NK-92 treated with Interleukin-12 subunit alpha and Interleukin-12 subunit beta, amount 100 ng/mL, for 24 hours (cell line): ENCODE data around the gene MYOCD.
"Not testable (repeated sequence)": the region's sequence is repeated elsewhere in the genome, so short reads cannot be mapped to it uniquely, and the experiment has no call there.

Experiments
- DNase-seq: peaks from one replicate; lab custom pipeline; 2025; lab: John Stamatoyannopoulos, UW

MYOCD gene, protein sequence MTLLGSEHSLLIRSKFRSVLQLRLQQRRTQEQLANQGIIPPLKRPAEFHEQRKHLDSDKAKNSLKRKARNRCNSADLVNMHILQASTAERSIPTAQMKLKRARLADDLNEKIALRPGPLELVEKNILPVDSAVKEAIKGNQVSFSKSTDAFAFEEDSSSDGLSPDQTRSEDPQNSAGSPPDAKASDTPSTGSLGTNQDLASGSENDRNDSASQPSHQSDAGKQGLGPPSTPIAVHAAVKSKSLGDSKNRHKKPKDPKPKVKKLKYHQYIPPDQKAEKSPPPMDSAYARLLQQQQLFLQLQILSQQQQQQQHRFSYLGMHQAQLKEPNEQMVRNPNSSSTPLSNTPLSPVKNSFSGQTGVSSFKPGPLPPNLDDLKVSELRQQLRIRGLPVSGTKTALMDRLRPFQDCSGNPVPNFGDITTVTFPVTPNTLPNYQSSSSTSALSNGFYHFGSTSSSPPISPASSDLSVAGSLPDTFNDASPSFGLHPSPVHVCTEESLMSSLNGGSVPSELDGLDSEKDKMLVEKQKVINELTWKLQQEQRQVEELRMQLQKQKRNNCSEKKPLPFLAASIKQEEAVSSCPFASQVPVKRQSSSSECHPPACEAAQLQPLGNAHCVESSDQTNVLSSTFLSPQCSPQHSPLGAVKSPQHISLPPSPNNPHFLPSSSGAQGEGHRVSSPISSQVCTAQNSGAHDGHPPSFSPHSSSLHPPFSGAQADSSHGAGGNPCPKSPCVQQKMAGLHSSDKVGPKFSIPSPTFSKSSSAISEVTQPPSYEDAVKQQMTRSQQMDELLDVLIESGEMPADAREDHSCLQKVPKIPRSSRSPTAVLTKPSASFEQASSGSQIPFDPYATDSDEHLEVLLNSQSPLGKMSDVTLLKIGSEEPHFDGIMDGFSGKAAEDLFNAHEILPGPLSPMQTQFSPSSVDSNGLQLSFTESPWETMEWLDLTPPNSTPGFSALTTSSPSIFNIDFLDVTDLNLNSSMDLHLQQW

DNA sequence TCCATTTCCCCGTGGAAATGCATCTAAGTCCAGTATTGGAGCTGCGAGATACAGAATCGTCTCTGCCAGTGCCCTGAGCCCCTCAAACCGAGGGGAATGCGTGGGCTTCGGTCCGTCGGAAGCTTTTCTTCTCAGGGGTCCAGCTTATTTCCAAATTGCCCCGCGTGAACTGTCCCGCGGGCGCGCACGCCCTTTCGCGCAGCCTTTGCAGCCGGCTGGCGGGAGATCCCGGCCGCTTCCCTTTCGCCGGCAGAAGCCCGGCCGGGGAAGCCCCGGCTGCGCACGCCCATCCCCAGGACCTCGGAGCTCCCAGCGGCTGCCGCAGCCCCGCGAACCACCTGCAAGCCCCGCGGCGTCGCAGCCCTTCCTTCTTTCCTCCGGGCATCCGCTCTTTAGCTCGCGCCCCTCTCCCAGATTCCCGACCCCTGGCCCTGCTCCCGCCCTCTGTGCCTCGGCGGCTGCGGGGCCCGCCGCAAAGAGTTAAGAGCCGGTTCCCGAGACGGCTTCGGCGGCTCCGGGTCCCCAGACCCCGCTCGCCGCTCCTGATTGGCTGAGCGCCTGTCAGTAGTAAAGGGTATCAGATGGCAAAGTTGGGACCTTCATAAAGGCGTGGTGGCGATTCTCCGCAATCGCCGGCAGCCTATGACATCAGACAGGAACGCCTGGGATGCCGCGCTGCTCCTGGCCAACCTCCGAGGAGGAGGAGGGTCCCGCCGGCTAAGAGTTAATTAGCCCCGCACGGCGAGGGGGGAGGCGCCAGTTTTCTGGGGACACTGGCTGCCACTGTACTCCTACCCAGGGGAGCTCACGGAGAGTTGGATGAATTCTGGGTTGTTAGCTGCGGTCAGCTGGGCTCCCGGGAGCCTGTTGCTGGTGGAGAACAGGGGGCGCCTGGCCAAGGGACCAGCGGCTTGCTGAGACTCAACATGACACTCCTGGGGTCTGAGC, at the start of gene MYOCD:
Gene MYOCD (plus strand): TSS at position 628 of the 948 bp plus-strand sequence. CDS start 299 bp downstream, at position 927.
- no peak for DNase-seq

DNA sequence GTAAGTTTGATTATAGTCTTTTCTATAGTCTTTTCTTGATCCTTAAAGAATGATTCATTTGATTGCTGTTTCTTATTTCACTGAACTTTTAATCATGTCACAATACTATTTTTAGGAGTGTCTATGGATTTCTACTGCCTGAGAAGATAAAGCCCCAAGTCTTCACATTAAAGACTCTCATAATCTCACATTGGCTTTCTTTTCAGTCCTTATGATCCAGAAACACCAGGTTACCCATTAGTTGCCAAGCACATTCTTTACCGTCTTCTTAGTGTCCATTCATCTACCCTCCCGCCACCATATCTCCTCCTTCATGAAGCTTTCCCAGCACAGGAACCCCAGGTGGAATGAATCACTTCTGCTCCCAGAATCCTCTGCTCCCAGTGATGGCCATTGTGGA, 49.5 kb upstream of the MYOCD start:
- DNase-seq = no peak

DNA sequence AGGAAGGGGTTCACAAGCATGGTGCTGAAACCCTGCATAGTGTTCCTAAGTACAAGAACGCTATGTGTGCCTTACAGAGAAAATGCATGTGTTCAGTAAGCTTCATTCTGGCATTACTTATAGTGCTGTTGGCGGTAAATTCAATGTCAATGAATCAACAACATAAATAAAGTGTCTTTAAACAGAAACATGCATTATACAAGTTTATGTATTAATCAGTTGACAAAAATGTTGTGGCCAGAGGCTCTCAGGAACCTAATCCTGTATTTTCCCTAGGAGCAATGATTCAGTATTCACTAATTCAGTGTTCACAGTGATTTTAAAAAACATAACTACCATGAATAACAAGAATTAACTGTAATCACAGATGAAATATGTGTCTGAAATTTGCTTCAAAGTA, 47.1 kb upstream of the MYOCD start:
- no peak for DNase-seq

DNA sequence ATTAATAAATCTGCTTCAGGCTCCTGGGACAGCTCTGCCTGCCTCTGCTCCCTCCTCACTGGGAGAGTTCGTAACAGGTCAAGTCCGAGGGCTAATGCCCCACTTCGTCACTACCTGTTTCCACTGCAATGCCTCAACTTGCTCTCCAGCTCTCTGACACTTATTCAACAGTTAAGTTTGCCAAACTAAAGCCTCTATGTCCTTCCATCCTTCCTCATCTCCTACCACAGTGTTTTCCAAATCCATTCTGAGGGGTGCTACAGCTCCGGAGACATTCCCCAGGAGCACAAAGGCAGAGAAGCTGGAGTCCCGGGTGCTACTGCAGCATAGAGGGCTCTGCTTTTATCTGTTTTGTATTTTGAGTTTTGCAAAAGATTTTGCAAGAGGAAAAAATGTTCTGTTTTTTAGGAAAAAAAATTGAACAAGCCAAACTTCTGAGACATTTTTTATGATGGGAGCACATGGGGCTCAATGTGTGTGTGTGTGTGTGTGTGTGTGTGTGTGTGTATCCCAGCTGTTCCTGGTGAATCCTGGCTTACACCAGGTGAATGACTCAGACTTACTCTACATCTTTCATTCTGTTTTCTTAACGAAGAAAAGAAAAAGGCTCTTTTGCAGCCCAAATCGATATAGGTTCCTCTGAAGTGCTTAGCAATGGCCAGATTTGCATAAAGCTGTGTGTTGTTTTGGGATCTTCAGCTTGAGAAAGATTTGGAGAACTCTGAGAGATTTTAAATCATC, 46.1 kb upstream of the MYOCD start:
- DNase-seq = no peak

DNA sequence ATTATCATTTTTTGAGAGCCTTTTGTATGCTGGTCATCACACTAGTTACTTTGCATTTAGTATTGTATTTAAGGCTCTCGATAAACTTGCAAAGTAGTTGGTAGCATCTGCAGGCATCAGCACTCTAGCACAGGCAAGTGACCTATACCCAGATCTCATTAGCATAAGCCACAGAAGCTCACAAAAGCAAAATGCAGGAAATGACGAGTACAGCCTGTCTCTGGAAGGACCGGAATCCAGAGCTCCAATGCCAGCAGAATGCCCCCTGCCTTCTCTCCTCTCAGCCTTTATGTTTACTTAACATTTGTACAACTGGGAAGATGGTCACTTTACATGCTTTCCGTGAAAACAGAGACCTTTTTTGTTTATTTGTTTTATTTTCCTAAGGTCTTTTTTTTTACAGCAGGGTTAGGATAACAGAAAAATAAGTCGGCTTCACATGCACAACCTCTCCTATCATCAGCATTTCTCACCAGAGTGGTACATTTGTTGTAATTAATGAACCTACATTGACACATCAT, 45.4 kb upstream of the MYOCD start:
- no peak for DNase-seq

DNA sequence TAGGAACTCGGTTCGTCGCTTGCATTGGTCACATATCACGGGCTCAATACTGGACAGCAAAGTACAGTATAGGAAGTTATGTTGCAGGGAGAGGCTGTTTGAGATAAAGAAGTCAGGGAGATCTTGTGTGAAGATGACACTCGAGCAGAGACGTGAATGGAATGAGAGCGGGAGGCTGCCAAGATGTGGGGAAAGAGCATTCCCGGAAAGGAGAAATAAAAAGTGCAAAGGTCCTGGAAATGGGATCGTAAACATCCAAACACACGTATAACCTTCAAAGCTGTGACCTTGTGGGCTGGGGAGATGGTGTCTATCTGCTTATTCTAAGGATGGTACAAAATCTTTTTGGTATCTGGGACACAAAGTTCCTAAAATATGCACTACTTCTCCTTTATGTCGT, 43.0 kb upstream of the MYOCD start:
- DNase-seq = no peak

DNA sequence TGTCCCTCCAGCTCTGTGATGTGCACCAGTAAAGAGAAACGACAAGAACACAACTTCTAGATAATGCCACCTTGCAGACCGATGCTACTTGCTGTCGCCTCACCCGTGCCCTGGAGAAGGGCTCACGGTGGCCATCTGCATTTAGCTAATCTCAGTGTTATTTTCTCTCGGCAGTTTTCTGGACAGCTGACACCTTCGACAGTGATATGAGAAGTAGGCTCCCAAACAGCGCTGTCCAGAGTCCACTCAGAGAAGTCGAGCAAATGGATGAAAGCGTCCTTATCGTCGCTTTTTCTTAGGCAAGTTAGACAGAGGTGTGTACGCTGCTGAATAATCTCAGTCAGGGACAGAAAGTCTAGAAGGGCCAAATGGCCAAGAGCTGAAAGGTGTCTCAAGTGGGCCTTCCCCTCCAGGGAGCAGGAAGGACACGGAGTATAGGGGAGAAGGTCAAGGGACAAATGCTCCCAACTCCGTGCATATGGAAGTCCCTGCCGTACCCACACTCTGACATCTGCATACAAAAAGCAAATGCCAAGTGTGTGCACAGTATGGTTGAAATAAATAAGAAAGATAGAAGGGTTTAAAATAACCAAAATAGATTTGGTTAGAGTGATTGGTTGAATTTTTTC, 42.4 kb upstream of the MYOCD start:
- DNase-seq = no peak

DNA sequence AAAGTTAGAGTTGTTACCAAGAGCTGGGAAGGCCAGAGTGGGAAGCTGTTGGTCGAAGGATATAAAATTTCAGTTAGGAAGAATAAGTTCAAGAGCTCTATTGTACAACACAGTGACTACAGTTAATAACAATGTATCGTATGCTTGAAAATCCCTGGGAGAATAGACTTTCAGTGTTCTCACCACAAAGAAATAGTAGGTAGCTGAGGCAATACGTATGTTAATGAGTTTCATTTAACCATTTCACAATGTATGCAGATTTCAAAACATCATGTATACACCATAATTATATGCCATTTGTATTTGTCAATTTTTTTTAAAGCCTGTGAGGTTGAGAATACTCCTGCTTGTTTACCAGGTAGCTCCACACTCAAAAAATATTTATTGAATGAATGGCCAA, 41.5 kb upstream of the MYOCD start:
- no peak for DNase-seq

DNA sequence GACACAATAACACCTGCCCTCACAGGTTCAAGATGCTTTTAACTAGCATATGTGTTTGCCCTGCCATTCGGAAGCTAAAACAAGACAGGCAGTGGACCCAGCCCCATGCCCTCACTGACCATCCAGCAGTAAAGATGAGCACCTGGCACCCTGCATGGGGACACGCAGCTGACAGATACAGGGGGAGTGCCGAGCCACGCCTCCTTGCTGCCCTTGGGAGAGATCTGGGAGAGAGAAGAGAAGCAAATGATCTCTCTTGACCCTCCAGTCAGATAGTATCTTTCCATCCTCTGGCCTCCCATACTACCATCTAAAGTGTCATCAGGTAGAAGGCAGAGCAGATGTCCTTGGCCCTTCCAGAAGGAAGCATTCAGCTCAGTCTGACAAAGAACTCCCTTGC, 40.6 kb upstream of the MYOCD start:
- DNase-seq = no peak

DNA sequence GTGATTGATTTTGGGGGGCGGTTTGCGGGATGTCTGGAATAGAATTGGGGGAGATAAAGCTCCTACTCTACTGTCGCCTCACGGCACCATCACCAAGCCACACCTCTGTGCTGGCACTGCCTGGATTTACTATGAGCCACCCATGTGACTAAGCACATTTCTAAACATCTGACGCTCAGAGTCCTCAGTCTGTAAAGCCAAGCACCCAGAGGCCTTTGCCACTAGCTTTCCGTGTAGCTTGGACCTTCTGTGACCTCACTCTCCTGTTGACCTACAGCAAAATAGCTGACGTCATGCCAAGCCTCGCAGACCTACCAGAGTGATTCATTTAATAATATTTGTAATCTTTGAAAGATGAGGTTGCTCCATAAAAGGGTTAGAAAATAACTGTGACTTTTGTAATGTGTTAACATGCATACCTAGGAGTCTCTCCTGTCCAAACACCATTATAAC, 38.5 kb upstream of the MYOCD start:
- no peak for DNase-seq

DNA sequence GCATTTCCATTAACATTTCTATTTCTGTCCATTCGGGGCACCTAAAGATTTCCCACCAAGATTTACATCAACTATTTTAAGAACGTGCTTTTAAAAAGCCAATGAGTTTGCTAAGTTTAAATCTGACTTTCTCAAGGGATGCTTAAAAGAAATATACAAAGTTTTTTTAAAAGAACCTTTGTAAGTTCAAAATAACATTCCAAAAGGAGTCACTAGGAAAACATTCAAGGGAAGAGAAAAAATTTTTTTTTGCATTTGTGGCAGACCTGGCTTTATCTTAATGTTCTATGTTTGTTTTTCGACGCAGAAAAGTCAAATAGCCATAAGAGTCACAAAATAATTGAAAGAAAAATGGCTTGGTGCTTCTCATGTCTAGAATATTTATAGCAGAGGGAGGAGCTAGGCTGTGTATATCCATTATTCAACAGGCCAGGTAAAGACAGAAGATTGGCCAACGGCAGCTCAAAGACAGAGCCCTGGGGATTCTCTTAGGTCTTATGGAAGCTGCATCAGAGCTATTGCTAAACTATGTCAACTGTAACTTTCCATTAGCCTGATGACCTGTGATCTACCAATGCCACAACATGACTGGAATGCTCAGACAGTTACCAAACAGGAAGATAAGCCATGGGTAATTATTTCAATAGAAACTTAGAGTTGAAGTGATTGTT, 37.8 kb upstream of the MYOCD start:
- DNase-seq = no peak

DNA sequence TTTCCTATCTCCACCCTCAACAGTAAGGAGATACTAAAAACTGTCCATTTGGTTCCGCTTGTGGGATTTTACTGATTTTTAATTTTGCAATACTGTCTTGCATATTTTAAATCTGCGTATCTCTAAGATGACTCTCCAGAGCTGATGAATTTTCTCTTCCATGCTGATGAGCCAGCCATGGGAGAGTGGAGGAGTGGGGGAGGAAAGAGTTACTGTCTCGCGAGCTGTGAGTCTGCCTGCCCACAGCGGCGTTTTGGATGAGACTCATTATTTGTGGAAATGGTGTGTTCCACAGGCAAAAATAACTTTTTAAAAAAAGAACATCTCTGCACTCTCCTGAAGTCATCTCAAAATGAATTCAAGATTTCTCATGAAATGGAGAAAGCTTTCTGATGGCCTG, 34.6 kb upstream of the MYOCD start:
- DNase-seq = no peak

DNA sequence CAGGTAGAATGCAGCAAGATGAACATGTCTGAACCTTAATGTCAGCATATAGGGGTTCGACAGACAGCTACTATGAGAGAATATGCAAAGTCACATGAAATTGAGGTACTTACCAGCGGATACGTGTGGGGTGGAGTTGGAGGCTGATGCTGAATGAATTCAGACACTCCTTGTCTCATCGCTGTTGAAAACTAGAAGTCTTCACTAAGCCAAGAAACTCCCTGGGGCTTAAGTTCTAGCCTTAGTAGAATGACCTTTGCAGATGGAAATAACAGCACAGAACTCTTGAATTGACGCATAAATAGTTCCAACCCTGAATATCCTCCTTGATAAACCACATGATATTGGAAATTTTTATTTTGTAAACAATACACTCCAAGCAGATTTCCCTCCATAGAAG, 32.9 kb upstream of the MYOCD start:
- no peak for DNase-seq

DNA sequence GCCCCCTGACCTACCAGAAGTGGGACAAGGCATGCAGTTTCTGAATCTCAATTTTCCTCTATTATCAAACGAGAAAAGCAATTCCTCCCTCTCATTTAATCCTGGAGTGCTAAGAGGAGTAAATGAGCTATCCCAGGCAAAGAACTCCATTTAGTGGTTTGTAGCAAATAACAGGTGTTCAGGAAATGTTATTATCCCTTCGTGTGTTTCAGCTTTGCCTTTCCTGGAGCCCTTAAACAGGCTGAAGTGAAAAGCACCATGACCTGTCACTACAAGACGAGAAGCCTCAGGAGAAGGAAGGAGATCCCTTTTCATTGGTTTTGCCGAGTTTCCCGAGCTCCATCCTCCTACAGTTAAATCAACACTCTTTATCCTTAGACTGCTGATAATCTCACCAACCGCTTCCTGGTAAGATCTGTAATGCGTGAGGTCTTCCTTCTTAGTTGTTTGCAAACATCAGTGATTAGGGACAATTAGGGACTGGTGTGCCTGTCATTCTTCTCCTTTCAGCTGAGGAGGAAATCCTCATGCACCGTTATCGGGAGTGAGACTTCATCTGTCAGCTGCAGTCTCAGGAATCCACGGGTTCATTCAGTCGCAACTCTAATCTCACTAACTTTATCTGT, 30.8 kb upstream of the MYOCD start:
- DNase-seq = no peak

DNA sequence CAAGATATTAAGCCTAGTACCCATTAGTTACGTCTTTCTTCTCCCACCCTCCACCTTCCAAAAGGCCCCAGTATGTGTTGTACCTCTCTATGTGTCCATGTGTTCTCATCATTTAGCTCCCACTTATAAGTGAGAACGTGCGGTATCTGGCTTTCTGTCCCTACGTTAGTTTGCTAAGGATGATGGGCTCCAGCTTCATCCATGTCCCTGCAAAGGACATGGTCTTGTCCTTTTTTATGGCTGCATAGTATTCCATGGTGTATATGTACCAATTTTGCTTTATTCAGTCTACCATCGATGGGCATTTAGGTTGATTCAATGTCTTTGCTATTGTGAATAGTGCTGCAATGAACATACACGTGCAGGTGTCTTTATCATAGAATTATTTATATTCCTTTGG, 29.7 kb upstream of the MYOCD start:
- not testable (repeated sequence) for DNase-seq

DNA sequence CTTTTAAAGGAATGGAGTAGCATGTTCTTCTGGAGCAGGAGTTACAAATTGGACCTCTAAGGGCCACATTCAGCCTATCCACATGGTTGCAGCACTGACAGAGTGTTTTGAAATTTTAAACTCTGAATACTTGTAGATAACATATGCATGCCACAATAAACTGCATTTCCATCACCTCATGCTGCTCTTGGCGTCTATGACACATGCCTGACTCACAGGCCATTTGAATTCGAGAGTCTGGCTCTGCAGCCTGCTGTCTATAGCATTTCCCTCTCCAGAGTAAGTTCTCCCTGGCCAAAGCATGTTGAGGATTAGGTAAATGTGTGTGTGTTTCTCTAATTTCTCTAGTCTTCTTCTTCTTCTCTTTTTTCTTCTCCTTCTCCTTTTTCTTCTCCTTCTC, 28.7 kb upstream of the MYOCD start:
- no peak for DNase-seq

DNA sequence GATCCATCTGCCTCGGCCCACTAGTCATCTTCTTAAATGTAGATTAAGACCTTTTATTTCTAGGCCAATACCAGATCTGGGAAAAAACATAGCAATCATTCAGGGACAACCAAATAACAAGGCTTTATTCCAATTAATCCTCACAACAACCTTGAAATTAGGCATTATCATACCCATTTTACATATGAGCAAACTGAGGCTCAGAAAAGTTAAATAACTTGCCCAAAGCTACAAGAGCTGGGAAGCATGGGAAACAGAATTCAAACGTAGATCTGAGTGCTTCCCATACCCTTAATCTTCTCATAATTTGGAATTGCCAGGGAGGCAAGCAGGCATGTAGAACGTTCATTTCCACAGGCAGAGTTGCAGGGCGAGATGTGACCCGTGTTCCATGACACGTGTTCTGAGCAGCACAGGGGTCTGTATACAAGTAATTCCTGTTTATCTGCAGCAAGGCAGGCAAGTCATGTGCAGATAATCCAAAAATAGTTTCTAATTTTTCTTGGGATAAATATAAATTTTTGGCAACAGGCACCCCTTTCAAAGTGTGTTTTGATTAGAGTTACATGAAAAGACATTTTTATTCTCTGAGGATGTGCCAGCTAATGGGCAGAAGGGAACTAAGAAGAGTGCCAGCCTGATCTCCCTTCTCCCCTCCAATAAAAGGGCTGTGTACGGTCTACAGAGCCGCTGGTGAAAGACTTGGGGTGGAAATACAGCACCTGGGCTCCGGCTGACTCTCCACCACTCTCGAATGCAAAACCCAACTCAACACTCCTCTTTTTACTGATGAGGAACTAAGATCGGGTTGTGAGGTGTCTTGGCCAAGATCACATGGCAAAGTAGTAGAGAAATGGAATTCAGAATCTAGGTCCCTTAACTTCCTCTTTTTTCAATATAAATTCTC, 27.7 kb upstream of the MYOCD start:
- DNase-seq = no peak

DNA sequence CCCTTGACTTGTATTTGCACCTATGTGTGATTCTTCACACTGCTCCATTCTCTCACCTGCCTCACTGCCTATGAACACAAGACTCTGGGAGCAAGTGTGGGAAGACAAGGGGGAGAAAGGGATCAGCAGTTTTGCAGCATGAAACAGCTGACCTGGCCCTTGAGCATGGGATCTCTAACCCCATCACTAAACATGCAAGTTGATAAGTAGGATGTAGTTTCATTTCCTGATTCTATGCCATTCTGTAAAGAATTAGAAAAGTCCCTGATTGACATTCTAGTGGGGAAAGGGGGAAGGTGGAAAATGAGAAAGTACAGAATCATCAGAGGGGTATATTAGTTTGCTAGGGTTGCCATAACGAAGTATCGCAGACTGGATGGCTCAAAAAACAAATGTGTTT, 25.3 kb upstream of the MYOCD start:
- DNase-seq = no peak
